MV-4-11 (cell line): Measurements from ENCODE around the gene PRAC1.

Experiments
- DNase-seq: peaks from one replicate; lab custom pipeline; 2025; lab: John Stamatoyannopoulos, UW

PRAC1 gene

DNA sequence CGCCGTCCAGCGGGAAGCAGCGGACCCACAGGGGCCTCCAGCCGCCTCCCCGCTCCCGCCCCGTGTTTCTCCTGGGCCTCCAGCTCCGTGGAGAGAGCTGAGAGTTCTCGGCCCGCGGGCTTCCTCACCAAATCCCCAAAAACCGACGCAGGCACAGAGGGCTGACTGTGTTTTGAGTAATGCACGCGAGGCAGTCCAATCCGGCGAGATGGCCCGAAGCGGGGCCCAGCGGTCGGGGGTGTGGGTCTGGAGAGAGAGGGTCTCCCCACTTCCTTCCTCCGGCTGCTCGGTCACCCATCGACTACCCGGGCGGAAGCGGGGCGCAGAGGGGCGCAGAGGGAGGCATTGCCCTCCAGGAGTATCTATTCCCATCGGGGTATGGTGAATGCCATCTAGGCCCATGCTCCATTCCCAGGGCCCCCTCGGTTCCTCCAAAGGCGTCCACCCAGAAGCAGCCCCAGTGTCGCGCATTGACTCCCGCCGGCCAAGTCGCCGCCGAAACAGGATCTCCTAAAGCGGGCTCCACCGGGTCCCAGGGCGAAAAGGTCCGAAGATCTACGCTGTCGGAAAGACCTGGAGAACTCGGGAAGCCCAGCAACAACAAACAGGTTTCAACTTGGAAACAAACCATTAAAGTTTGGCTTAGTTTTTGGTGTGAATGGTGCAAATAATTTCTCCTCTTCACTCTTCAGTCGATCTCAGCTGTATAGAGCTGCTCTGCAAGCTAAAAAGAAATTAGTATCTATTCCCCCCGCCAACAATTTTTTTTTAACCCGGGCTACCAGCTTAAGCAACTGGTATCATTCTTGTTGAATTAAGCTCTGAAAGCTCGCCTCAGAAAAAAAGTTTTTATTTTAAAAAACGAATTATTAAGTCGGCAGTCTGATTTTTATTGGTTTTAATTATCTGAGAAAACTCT, 25.4 kb upstream of the PRAC1 start:
- no peak for DNase-seq

DNA sequence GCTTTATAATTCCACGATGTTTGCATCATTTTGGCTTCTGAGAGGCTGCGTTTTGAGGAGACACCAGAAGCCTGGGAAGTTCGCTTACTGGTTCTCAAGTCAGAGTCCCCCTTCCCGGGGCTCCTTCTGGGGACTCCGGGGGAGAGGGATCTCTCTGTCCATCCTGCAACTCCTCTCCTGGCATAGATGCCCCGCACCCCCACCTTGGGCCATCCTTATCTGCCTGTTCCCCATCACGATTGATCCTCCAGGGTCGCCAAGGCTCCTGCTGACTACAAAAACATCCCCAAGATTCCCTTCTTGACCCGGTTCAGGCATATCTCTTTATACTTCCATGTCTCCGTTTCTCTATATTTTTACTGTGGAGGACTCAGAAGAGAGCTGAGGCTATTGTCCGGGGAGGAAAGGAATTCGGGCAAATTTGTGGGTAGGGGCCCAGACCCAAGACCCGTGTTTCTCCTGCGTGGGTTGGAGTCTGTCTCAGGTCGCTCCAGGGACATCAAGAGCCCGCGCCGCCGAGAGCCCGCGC, 24.7 kb upstream of the PRAC1 start:
- DNase-seq, result no peak

DNA sequence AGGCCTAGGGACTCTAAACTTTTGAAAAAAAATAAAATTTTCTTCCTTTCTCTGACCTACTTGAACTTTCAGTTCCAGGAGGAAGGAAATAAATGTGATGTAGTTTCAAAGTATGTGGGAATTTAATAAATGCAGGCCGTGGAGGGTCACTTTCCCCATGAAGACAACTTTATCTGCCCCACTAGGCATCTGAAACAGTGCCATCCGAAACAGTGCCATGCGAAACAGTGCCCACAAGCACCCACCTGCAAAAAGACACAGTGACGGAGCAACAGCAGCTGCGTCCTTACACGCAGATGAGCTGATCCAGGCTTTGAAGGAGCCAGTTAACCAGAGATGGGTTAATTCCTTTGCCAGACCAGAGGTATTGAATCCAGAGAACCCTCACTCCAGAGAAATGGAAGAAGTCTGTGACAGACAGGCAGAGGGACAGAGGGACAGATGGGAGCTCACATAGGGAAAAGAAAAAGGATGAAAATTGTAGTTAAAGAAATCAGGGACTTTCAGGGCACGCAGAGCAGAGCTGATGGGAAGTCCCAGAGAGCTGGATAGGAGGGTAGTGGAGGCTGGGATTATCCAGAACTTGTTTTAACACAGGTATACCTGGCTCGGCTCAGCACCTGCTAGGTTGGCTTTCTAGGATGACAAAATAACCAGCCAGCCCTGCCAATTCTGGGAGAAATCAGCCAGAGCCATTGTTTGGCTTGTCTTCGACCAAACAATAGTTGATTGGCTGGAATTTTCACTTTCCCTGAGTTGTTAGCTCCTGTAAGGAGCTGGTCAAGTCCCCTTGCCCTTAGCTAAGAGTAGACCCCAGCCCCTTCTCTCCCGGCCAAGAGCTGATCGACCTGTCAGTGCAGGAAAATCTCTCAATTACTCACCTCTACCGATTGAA, 23.3 kb upstream of the PRAC1 start:
- DNase-seq, result no peak

DNA sequence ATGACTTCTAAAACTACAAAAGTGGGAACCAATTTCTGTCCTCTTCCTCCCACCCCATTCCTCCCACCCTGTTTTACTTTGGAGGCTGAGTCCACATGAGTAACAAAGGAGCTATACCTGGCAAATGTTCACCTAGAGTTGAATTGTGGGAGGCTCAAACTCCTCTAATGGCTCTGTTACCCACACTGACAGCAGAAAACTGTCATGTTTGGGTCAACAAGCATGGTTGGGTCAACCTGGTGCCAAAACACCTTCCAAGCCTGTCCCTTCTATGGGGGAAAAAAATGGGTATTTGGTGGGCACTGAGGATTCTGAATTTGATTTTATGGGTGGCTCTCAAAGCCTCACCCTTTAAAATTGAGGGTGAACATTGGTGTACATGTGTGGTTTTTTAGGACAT, 18.2 kb upstream of the PRAC1 start:
- DNase-seq, result no peak

DNA sequence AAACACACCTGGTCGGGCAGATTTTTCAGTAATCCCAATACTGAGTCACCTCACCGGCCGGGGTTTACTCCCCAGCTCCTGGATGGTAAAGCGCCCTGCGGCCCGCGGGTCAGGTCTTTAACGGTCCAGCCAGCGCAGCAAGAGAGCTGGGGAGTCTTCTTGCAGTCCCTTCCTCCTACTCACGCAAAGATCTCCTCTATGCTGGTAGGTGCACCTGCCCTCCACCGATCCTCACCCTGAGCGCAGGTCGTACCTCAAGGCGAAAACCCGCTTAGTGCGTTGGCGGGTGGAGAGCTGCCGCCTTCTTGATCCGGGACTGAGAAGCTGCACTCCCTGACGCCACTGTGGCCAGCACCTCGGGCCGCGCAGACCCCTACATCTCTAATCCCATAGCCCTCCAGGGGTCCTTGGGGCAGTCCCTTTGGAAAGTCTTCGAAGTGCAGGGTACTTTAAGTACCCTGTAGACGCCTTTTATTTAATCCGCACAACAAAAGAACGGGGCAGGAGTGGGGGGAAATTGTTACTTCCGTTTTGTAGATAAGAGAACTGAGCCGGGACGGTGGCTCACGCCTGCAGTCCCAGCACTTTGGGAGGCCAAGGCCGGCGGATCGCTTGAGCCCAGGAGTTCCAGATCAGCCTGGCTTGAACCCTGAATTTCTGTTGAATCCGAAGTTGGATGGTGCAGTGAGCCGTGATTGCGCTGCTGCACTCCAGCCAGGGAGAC, 16.6 kb upstream of the PRAC1 start:
- no peak for DNase-seq

DNA sequence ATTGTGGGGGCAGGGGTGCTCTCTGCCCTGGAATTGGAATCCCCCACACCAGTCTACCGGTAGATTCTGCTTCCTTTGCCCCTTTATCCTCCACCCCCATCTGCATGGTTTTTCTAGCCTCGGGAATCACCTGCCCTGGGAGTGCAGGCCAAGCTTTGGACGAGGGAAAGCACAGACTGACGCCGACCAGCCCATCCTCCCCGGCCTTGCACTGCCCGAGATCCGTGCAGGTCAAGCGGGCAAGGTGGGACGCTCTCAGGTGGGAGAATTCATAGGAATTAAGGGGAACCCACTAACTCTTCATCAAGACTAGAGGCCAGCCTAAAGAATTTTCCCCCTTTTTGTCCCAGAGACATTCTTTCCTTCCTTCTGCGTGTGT, 16.1 kb upstream of the PRAC1 start:
- DNase-seq, result no peak

DNA sequence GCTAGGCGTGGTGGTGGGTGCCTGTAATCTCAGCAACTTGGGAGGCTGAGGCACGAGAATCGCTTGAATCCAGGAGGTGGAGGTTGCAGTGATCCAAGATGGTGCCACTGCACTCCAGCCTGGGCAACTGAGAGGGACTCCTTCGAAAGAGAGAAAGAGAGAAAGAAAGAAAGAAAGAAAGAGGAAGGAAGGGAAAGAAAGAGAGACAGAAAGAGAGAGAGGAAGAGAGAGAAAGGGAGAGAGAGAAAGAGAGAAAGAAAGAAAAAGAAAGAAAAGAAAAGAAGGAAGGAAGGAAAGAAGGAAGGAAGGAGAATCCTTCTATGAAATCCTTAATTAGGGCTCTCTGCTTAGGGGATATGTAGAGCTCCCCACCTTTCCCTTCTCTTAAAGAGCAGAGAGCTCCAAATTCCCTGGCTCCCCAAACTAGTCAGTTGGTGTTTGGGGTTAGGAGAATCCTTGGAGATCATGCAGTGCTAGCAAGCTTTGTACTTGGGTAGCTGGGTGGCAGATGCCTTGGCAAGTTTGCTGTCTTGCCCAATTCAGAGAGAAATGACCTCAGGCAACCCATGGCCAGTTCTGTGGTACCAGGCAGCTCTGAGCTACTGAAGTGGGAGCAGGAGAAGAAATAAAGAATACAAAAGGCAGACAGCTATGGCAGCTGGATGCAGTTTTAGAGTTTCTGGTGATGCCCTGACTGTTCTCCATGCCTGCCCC, 15.2 kb upstream of the PRAC1 start:
- no peak for DNase-seq

DNA sequence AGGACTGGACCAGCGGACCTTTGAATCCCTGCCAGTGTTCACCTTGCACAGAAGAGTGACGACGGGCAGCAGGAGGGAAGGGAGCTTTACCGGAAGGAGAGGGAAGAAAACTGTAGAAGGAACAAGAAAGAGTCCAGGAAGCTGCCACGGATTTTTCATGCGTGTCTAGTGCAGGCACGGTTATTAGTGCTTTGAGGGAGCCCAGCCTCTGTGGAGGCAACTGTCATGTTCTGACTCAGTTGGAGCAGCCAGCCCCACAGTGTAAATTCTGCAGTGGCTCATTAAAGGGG, 12.7 kb upstream of the PRAC1 start:
- DNase-seq, result no peak

DNA sequence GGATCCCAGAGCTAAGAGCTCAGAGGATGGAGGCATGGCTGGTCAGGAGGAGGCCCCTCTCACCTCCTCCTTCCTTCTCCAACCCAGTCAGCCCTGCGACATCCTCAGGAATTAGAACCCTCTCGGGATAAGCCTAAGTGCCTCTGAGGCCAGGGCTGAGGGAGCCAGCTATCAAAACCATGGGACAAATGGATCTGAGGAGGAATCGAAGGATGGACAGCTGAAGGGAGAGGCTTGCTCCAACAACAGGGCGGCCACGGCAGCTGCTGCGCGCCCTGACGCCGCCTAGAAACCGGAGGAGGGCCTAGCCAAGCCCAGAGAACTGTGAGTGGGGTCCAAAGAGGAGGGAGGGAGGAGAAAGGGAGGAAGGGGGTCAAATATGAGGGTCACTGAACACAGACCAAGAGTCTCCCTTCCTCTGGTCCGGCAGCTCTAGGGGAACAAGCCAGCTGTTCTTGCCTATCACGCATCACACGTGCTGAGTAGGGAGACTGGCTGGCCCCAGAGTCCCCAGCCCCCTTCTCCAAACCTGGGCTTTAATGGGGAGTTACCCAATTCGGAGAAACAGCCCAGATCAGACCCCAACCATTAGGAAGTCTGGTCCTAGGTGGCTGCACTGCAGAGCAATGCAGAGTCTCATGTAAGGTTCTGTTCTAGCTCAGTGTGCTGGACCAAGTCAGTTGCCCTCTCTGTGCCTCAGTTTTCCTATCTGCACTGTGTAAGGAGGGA, 12.2 kb upstream of the PRAC1 start:
- no peak for DNase-seq

DNA sequence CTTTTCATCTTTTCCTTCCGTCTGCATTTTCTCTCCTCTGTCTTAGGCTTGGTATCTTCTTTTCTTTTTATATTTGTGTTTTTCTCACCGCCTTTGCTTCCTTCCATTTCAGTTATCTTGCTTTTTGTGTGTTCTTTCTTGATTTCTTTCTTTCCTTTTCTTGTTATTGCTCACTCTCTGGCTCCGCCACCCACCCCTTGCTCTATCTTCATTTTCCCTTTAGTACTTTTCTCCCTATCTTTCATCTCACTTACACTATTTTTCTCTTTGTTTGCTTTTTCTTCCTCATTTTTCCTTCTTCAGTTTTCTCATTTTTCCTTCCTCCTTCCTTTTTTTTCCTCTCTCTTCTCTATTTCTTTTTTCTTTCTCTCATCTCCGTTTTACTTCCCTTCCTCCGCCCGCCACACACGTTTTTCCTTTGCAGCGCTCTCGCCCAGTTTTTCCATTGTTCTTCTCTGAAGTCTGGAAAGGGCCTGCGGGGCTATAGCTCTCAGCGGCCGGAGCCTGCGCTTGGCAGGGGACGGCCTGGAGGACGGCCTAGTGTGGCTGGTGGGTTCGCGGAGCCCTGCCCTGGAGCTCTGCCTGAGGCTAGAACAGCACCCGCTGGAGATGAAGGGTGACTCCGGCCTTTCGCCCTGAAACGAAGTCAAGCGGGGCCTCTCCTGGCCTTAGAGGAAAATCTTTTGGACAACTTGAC, 11.5 kb upstream of the PRAC1 start:
- no peak for DNase-seq

DNA sequence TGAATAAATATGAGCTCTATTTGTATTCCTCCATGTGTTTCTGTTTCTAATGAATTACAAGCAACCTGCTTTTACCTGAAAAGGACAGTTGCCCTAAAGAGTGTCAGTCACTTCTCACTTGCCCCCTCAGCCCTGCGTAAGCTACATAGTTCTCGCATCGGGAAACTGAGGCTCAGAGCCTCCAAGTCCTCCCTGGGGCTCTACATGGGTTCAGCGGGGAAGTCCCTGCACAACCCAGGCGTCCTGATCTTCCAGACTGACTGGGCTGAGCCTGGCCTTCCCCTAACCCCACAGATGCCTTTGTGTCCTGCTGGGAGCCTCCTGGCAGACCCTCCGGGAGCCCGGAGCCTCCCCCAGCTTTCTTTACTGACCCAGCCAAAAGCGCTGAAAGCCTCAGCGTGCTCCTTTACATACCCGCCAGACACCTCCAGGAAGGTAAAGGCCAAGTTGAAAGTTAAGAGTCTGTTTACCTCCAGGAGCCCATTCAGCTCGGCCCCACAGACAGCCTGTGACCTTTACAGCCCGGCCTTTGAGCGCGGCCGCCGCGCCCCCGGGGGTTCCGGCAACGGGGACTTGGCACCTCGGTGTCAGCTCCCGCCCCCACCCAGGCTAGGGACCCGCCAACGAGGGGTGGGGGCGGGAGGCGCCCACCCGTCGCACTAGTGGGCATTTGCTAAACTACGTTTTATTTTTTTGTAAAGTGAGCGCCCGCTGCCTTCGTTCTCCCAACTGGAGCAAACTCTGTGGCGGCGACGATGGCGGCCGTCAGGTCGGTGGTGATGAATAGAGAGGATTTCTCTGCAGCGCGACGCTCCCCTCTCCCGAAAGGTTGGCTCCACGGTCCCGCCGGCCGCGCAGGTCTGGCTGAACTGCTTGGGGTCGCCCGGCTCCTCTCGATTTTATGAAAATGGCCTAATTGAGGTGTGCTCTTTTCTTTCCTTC, 10.6 kb upstream of the PRAC1 start:
- DNase-seq, result no peak

DNA sequence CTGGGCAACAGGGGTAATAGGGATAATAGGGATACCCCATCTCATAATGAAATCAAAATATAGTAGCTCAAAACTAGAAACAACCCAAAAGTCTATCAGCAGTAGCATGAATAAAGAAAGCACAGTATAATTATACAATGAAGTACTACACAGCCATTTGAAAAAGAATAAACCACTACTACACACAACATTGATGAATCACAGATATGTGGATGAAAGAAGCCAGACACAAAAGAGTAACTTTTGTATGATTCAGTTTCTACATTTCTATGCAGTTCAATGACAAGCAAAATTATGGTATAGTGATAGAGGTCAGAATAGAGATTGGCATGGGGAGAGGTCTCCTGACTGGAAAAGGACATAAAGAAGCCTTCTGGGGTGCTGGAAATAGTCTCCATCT, 9.0 kb upstream of the PRAC1 start:
- no peak for DNase-seq

DNA sequence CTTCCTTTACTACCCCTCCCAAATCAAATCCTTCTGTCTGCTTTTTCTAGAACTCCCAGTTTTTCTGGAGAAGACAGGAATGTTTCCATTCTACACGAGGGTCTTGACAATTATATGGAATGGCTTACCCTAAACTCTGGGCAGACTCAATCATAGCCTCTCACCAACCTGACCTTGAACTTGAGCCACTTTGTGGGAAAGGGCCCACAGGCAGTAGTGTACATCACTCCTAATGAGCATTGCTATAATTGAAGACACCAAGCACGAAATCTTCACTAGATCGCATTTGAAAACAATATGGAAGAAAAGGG, 7.9 kb upstream of the PRAC1 start:
- DNase-seq, result no peak

DNA sequence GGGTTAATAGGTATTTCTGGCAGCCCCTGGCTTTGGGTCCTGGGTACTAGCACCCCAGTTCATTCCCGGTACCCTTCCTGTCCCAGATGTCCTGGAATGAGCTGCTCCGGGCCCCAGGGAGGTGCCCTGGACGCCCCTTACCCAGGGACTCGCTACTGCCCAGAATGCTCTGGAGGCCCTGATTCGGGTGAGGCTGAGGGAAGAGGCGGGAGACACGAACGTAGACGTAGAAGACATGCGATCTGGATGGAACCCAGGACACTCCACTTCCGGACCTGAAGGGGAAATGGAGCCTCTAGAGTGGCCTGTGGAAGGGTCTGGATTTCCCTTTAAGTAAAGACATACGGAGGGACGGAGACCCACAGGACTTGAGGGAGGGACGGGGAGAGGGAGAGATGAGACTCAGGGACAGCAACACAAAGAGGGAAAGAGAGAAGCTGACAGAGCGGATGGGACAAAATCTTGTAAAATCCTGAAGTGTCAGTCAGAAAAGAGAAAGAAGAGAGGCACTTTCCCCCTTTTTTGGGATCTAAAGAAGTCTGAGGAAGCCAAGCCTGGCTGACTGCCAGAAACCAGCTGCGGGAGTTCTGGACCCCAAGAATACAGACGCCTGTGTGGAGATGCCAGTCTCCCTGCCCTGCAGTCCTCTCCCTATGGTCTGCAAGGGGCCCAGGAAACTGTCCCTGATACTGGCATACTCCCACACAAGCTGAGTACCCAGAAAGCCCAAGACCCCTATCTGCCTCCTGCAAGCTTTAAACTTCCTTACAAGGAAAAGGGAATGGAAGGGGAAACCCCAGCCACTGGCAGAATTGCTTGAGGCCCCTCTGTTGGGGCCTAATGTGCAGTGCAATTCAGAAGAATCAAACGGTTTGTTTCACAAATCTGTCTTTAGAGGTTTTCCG, 7.3 kb upstream of the PRAC1 start:
- no peak for DNase-seq

DNA sequence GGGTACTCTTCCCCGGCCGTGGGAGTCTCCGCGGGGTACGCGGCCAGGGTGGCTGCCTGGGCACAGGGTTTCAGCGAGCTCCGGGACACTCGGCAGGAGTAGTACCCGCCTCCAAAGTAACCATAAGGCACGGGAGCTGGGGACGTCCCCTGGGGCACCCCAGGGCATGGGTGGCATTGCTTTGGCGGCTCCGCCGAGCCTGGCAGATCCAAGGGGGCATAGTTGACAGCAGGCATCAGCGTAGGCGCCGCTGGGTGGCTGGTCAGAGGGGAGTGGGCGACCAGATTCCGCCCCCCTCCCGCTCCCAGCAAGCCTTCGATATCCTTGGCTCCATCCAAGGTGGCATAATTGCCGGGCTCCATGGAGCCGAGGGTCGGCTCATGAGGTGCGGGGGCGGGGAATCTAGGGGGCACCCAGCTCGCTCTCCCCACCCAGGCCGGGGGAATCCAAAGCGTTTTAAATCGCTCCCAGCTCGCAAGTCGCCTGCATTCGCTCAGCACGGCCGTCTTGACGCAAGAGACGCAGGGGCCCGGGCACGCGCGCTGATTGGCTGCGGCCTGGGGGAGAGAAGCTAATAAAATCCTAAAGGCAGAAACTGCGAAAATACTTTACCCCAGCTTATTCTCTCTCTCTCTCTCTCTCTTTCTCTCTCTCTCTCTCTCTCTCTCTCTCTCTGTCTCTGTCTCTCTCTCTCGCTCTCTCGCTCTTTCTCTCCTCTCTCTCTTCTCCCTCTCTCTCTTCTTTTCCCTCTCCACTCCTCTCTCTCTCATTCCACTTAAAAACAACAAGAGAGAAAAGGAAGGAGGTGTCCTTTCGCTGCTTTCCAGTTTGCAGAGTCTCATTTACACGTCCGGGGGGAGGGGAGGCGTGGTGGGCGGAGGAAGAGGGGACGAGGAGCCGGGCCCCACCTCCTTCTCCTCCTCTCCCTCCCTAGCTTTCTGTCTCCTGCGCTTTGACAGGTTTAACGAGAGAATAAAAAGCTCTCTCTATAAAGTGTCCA, 6.2 kb upstream of the PRAC1 start, which contains the start of gene HOXB13:
HOXB13 (minus strand) TSS at position 519 of the 1,000 bp plus-strand sequence; CDS start at position 362, 157 bp downstream.
- DNase-seq, result no peak

DNA sequence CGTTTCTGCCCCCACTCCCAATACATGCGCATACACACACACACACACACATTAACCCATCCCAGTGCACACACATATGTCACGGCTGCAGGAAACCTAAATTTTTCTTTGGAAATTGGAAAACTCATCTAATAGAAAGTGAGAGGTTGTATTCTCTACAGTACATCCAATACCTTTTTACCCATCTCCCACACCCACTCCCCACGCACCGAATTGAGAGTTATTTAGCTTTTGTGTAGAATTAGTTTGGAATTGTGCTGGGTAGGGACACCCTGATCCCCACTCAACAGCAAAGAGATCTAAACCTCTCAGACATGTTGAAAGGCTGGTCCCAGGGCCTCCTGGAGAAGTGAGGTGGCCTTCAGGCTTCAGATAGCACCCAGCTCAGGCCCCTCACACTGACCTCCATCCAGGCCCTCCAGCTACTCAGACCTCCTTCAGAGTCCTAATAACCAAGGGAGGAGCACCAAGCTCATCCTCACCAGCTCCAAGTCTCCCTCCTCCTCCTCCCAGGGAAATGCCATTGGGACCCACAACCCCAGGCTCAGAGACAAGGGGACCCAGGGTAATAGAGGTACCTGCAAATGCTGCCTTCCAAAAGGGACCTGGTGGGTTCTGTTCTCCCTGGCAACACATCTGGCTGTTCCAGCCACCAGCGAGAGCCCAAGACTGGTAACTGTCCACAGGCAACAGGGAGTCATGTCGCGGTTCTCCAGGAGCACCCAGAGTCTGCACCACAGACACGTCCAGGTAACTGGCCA, 5.3 kb upstream of the PRAC1 start:
- no peak for DNase-seq
